Measurements from ENCODE around the gene USP20. TPM values are rescaled to one million over a fixed set of nuclear protein-coding genes. Genes with fewer than 3 reads are reported as not detected.
A peak's percentile ranks its signal among the peaks of the same experiment; 100 is the strongest.

Gene USP20
- total RNA-seq, 1 donor from 2014 or later = 10.8 TPM

DNA sequence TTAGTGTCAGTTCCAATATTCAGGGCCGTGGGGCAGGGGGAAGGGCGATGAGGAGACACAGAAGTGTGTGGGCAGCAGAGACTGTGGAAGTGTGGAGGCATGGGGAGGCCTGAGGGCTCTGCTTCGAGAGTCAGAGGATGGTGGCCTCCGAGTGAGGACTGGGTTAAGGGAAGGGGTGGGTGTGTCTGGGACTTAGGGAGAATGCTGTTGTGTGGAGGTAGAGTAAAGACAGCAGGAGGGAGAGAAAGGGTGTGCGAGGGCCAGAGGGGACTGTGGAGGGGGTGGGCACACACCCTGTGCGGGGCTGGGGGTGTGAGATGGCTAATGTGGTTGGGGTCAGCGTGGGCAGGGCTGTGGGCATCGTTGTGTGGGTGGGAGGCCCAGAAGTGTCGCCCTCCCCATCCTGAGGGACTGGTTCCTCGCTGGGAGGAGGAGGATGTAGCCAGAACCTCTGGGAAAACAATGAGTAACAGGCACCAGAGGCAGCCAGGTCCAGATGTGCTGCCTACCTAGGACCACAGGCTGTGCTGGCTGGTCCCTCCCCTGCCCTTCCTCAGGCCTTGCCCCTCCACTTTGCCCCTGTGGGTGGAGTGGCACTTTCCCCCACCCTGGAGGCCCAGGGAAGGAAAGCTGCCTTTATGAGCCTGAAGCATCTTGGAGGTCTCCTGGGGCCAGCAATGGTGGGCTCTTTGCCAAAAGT is 4.2 kb downstream of the USP20 start:
- H3K27ac Mint-ChIP-seq = no peak overlapping the region
- TF ChIP-seq, protein P1, sequence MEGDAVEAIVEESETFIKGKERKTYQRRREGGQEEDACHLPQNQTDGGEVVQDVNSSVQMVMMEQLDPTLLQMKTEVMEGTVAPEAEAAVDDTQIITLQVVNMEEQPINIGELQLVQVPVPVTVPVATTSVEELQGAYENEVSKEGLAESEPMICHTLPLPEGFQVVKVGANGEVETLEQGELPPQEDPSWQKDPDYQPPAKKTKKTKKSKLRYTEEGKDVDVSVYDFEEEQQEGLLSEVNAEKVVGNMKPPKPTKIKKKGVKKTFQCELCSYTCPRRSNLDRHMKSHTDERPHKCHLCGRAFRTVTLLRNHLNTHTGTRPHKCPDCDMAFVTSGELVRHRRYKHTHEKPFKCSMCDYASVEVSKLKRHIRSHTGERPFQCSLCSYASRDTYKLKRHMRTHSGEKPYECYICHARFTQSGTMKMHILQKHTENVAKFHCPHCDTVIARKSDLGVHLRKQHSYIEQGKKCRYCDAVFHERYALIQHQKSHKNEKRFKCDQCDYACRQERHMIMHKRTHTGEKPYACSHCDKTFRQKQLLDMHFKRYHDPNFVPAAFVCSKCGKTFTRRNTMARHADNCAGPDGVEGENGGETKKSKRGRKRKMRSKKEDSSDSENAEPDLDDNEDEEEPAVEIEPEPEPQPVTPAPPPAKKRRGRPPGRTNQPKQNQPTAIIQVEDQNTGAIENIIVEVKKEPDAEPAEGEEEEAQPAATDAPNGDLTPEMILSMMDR (IDR thresholded peaks at IDR 0.05) = no peak
- TF ChIP-seq EZH2phosphoT487 (IDR thresholded peaks at IDR 0.05) (no peak), EZH2 (IDR thresholded peaks at IDR 0.05) (no peak)
- peaks cover 11% of the 10 kb centered on the region for H3F3A ChIP-seq (ENCODE audit: low read depth)
- no peak overlapping the region for H2AFZ ChIP-seq (replicated peaks)
- peaks cover 13% of the 10 kb centered on the region for H3K79me2 ChIP-seq (ENCODE audit: low read depth)
- H3K4me1 ChIP-seq = no peaks in the 10 kb centered on the region
- no peaks in the 10 kb centered on the region for H3K9me3 ChIP-seq (ENCODE audit: low read depth)
- H4K20me1 ChIP-seq (ENCODE audit: low read depth) = peaks cover 5% of the 10 kb centered on the region
- H3K4me3 ChIP-seq = no peak overlapping the region
- no peak overlapping the region for H3K9ac ChIP-seq
- H3K4me1 Mint-ChIP-seq = peaks cover 43% of the 10 kb centered on the region
- H3K27me3 ChIP-seq = no peaks in the 10 kb centered on the region
- H3K36me3 Mint-ChIP-seq = peaks cover 2% of the 10 kb centered on the region
- peak overlapping the region; percentile 1 for H3K4me3 Mint-ChIP-seq
- no peak overlapping the region for H3K4me2 ChIP-seq
- peaks cover 9% of the 10 kb centered on the region for H3K27me3 Mint-ChIP-seq (ENCODE audit: insufficient read depth, low read depth)
- H3K36me3 ChIP-seq = no peaks in the 10 kb centered on the region
- DNase-seq (ENCODE audit: low spot score) = no peak
- H3K9me3 Mint-ChIP-seq = no peaks in the 10 kb centered on the region
- no peak overlapping the region for H3K27ac ChIP-seq

DNA sequence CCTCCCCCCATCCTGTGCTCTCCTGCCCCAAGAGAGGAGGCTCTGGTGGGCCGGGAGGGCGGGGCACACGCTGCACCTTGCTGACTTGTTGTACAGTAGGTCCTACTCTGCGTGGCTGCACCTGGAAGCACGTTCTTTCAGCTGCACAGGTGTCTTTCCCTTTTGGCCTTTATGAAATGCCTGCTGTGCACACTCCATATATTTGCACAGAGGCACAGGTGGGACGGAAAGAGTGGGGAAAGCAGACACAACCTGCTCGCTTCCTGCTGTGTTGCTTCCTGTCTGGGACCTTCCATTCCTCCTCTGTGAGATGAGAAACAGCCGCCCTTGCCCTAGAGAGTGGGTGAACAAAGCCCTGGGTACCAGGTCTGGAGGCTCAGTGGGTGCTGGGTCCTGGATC is 4.8 kb downstream of the USP20 start:
- no peaks in the 10 kb centered on the region for H3K9me3 ChIP-seq (ENCODE audit: low read depth)
- H3K4me1 ChIP-seq = no peaks in the 10 kb centered on the region
- peaks cover 6% of the 10 kb centered on the region for H3F3A ChIP-seq (ENCODE audit: low read depth)
- no peak overlapping the region for H2AFZ ChIP-seq (replicated peaks)
- no peak overlapping the region for H3K27ac ChIP-seq
- TF ChIP-seq, protein P1 (IDR thresholded peaks at IDR 0.05) = no peak
- TF ChIP-seq EZH2 (IDR thresholded peaks at IDR 0.05) (no peak), EZH2phosphoT487 (IDR thresholded peaks at IDR 0.05) (no peak)
- H3K79me2 ChIP-seq (ENCODE audit: low read depth) = peaks cover 8% of the 10 kb centered on the region
- no peak overlapping the region for H3K4me2 ChIP-seq
- Mint-ChIP-seq H3K4me3 (no peak overlapping the region), H3K36me3 (peaks cover 2% of the 10 kb centered on the region), H3K27me3 (ENCODE audit: insufficient read depth, low read depth) (peaks cover 9% of the 10 kb centered on the region), H3K9me3 (no peaks in the 10 kb centered on the region), H3K4me1 (peaks cover 43% of the 10 kb centered on the region), H3K27ac (no peak overlapping the region)
- DNase-seq (ENCODE audit: low spot score) = no peak
- H4K20me1 ChIP-seq (ENCODE audit: low read depth) = peaks cover 5% of the 10 kb centered on the region
- no peaks in the 10 kb centered on the region for H3K36me3 ChIP-seq
- H3K4me3 ChIP-seq = no peak overlapping the region
- no peaks in the 10 kb centered on the region for H3K27me3 ChIP-seq
- no peak overlapping the region for H3K9ac ChIP-seq

DNA sequence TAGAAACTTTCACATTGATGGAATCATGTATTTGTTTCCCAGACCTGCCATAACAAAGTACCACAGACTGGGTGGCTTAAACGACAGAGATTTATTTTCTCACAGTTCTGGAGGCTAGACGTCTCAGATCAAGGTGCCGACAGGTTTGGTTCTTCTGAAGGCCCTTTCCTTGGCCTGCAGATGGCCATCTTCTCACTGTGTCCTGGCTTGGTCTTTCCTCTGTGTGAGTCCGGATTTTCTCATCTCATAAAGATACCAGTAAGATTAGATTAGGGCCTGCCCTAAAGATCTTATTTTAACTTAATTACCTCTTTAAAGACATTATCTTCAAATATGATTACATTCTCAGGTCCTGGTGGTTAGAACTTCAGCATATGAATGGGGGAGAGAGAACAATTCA is 5.8 kb downstream of the USP20 start:
- H3K79me2 ChIP-seq (ENCODE audit: low read depth) = peaks cover 2% of the 10 kb centered on the region
- Mint-ChIP-seq H3K36me3 (peaks cover 2% of the 10 kb centered on the region), H3K4me3 (no peak overlapping the region), H3K27ac (peak overlapping the region; percentile 23), H3K4me1 (peaks cover 39% of the 10 kb centered on the region), H3K27me3 (ENCODE audit: insufficient read depth, low read depth) (peaks cover 8% of the 10 kb centered on the region), H3K9me3 (no peaks in the 10 kb centered on the region)
- no peaks in the 10 kb centered on the region for H3K4me1 ChIP-seq
- H3K4me2 ChIP-seq = no peak overlapping the region
- H4K20me1 ChIP-seq (ENCODE audit: low read depth) = peaks cover 5% of the 10 kb centered on the region
- no peak overlapping the region for H3K27ac ChIP-seq
- no peak overlapping the region for H2AFZ ChIP-seq (replicated peaks)
- peaks cover under 1% of the 10 kb centered on the region for H3F3A ChIP-seq (ENCODE audit: low read depth)
- no peak overlapping the region for H3K9ac ChIP-seq
- no peaks in the 10 kb centered on the region for H3K9me3 ChIP-seq (ENCODE audit: low read depth)
- no peaks in the 10 kb centered on the region for H3K27me3 ChIP-seq
- no peak for TF ChIP-seq EZH2 (IDR thresholded peaks at IDR 0.05)
- TF ChIP-seq, protein P1 (IDR thresholded peaks at IDR 0.05) = no peak
- no peak for TF ChIP-seq EZH2phosphoT487 (IDR thresholded peaks at IDR 0.05)
- no peak overlapping the region for H3K4me3 ChIP-seq
- no peak for DNase-seq (ENCODE audit: low spot score)
- no peaks in the 10 kb centered on the region for H3K36me3 ChIP-seq

Measured in neural progenitor cell (in vitro differentiated cells).